ENCODE data around the gene RFESD. TPM values are rescaled to one million over a fixed set of nuclear protein-coding genes. Genes with fewer than 3 reads are reported as not detected.

Gene RFESD
- 0.16 and 0.36 TPM in 2 replicates for total RNA-seq

GRCh38 chr5:95646569-95647431, at the start of gene RFESD:
Gene RFESD (plus strand): TSS chr5:95646777. CDS start chr5:95652272, 5,495 bp downstream.

GRCh38 chr5:95620030-95620869, 26.3 kb upstream of the RFESD start, which contains the start of gene GPR150:
Gene GPR150 (plus strand): TSS chr5:95620087. CDS start chr5:95620276, 189 bp downstream.

GRCh38 chr5:95682891-95683290, 36.3 kb downstream of the RFESD start, which contains the start of gene SPATA9:
Gene SPATA9 (minus strand): TSS chr5:95682991. CDS start chr5:95682854, 137 bp downstream.

Other genes starting within 250 kb of the RFESD start
- 53.1 and 55.4 TPM in 2 replicates for gene SKIC3, start 91.8 kb upstream of the RFESD start, total RNA-seq
- 12.6 and 17.5 TPM in 2 replicates for gene ARSK, start 91.7 kb upstream of the RFESD start, total RNA-seq
- gene GPR150, start 26.7 kb upstream of the RFESD start, total RNA-seq, result 0.54 TPM in 1 of 2 replicates, not detected in the other
- not detected in 2 replicates for gene SPATA9, start 36.2 kb downstream of the RFESD start, total RNA-seq
- 101 and 122 TPM in 2 replicates for gene RHOBTB3, start 84.6 kb downstream of the RFESD start, total RNA-seq
- 237 and 318 TPM in 2 replicates for gene GLRX, start 175.9 kb downstream of the RFESD start, total RNA-seq